Measurements from ENCODE around the gene KCNAB1.
A peak's percentile ranks its signal among the peaks of the same experiment; 100 is the strongest.

The KCNAB1 gene

GRCh38 chr3:156413293-156413892 lies 293.0 kb downstream of the KCNAB1 start:
- no peaks in the 10 kb centered on the region for H3K79me2 ChIP-seq
- no peak overlapping the region for H3K27ac ChIP-seq
- H3K27me3 ChIP-seq (ENCODE audit: control insufficient read depth, insufficient read depth, low read length) = no peaks in the 10 kb centered on the region
- peaks cover 6% of the 10 kb centered on the region for H3K4me1 ChIP-seq
- H3K36me3 ChIP-seq (ENCODE audit: control insufficient read depth, insufficient read depth, low read length) = no peaks in the 10 kb centered on the region
- no peak overlapping the region for H3K9ac ChIP-seq
- H3K4me3 ChIP-seq (ENCODE audit: low read depth, low read length) = no peak overlapping the region
- no peak overlapping the region for H3K4me2 ChIP-seq (ENCODE audit: low read length)
- H2AFZ ChIP-seq = no peak overlapping the region
- TF ChIP-seq, protein P1, sequence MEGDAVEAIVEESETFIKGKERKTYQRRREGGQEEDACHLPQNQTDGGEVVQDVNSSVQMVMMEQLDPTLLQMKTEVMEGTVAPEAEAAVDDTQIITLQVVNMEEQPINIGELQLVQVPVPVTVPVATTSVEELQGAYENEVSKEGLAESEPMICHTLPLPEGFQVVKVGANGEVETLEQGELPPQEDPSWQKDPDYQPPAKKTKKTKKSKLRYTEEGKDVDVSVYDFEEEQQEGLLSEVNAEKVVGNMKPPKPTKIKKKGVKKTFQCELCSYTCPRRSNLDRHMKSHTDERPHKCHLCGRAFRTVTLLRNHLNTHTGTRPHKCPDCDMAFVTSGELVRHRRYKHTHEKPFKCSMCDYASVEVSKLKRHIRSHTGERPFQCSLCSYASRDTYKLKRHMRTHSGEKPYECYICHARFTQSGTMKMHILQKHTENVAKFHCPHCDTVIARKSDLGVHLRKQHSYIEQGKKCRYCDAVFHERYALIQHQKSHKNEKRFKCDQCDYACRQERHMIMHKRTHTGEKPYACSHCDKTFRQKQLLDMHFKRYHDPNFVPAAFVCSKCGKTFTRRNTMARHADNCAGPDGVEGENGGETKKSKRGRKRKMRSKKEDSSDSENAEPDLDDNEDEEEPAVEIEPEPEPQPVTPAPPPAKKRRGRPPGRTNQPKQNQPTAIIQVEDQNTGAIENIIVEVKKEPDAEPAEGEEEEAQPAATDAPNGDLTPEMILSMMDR (IDR thresholded peaks at IDR 0.05) = no peak
- H3K9me3 ChIP-seq (ENCODE audit: control insufficient read depth, low read length) = no peaks in the 10 kb centered on the region

DNA sequence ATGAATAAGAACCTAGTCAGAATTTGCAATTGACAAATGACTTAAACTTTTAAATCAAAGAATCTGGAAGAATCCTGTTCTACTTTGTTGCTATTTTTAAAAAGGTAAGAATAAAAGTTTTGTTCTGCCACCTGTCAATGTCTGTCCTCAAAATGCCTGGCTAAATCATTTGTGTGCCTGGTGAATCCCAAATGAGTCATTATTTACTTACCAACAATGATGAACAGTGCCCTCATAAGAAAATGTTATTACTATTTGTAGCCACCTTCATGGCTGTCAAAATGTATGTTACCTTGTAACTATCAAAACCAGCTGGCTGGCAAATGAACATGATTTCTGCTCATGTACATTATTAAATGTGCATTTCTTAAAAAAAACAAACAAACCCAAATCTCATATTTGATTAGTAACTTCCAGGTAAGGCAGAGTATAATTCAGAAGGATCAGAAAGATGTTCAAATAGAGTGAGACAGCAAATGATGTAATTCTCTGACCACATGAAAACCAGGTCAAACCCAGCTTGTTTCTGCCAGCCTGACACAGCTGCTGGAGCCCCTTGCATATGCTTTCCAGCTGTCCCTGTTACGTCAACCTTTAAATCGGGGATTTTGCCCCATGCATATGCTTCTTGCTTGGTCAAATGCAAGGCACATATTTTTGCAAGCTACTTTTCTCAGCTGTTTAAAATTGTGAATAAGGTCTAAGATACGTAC lies 296.6 kb downstream of the KCNAB1 start:
- no peak overlapping the region for H3K4me2 ChIP-seq (ENCODE audit: low read length)

GRCh38 chr3:156417559-156418132 lies 297.3 kb downstream of the KCNAB1 start:
- Histone ChIP-seq H3K27ac (no peak overlapping the region), H3K79me2 (no peaks in the 10 kb centered on the region), H3K4me1 (peaks cover 8% of the 10 kb centered on the region), H3K4me2 (ENCODE audit: low read length) (peak overlapping the region; percentile 18), H3K36me3 (ENCODE audit: control insufficient read depth, insufficient read depth, low read length) (no peaks in the 10 kb centered on the region), H3K9ac (no peak overlapping the region), H3K9me3 (ENCODE audit: control insufficient read depth, low read length) (no peaks in the 10 kb centered on the region), H3K27me3 (ENCODE audit: control insufficient read depth, insufficient read depth, low read length) (no peaks in the 10 kb centered on the region), H3K4me3 (ENCODE audit: low read depth, low read length) (no peak overlapping the region), H2AFZ (no peak overlapping the region)
- TF ChIP-seq, protein P1 (IDR thresholded peaks at IDR 0.05) = no peak

More for the DNA sequence above, 296.6 kb downstream of the KCNAB1 start:
- no peak overlapping the region for H3K27ac ChIP-seq
- H3K36me3 ChIP-seq (ENCODE audit: control insufficient read depth, insufficient read depth, low read length) = no peaks in the 10 kb centered on the region
- H3K27me3 ChIP-seq (ENCODE audit: control insufficient read depth, insufficient read depth, low read length) = no peaks in the 10 kb centered on the region
- no peak overlapping the region for H2AFZ ChIP-seq
- no peak overlapping the region for H3K4me3 ChIP-seq (ENCODE audit: low read depth, low read length)
- H3K9ac ChIP-seq = no peak overlapping the region
- no peaks in the 10 kb centered on the region for H3K79me2 ChIP-seq
- TF ChIP-seq, protein P1 (IDR thresholded peaks at IDR 0.05) = no peak
- peaks cover 8% of the 10 kb centered on the region for H3K4me1 ChIP-seq
- H3K9me3 ChIP-seq (ENCODE audit: control insufficient read depth, low read length) = no peaks in the 10 kb centered on the region

GRCh38 chr3:156418428-156418827 lies 298.1 kb downstream of the KCNAB1 start:
- Histone ChIP-seq H3K27me3 (ENCODE audit: control insufficient read depth, insufficient read depth, low read length) (no peaks in the 10 kb centered on the region), H3K9ac (no peak overlapping the region), H3K4me3 (ENCODE audit: low read depth, low read length) (no peak overlapping the region), H3K36me3 (ENCODE audit: control insufficient read depth, insufficient read depth, low read length) (no peaks in the 10 kb centered on the region), H3K4me2 (ENCODE audit: low read length) (no peak overlapping the region), H2AFZ (no peak overlapping the region), H3K79me2 (no peaks in the 10 kb centered on the region), H3K27ac (no peak overlapping the region), H3K9me3 (ENCODE audit: control insufficient read depth, low read length) (no peaks in the 10 kb centered on the region), H3K4me1 (peaks cover 8% of the 10 kb centered on the region)
- TF ChIP-seq, protein P1 (IDR thresholded peaks at IDR 0.05) = no peak
